A204.1 (cell line): ENCODE results near the gene XRCC5.

Experiments
- FAIRE-seq: peaks from 2 replicates; lab custom pipeline; 2012; peaks lifted over from hg19 to GRCh38; lab: Jason Lieb, UNC

The XRCC5 gene

GRCh38 chr2:216234106-216234505 is 125.0 kb downstream of the XRCC5 start:
- no peak for FAIRE-seq

- FAIRE-seq, result no peak
Observed at GRCh38 chr2:216235462-216235861, 126.3 kb downstream of the XRCC5 start.

DNA sequence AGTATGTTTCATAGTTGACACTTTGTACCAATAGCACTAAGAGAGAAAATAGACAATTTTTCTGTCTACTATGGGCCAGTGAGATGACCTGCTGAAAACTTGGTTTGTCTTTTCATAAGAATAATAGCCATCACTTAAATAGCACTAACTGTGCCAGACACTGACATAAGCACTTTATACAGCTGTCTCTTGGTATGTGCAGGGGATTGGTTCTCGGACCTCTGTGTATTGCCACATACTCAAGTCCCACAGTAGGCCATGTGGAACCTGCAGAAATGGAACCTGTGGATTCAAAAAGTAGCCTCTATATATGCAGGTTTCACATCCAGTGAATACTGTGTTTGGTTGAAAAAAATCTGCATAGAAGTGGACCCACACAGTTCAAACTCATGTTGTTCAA is 126.7 kb downstream of the XRCC5 start:
- FAIRE-seq, result no peak

- no peak for FAIRE-seq
Observed at GRCh38 chr2:216236486-216236885, 127.3 kb downstream of the XRCC5 start.

- no peak for FAIRE-seq
Observed at GRCh38 chr2:216242365-216242764, 133.2 kb downstream of the XRCC5 start.

- no peak for FAIRE-seq
Observed at GRCh38 chr2:216243026-216243425, 133.9 kb downstream of the XRCC5 start.

GRCh38 chr2:216245391-216245975 is 136.3 kb downstream of the XRCC5 start:
- FAIRE-seq, result no peak

DNA sequence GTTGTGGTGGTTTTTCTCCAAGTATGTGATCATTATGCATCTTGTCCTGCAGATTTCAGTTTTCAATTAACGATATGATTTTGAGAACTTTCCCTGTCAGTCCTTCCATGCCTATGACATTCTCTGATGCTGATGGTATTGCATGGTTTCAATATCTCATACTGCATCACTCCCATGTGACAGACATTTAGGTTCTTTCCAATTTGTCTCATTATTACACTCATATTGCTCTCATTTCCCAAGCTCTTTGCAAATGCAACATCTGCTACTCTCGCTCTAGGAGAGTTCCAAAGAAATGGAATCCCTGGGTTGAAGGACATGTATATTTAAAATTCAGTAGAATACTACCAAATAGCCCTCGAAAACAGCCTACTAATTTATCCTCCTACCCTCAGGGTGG is 137.6 kb downstream of the XRCC5 start:
- no peak for FAIRE-seq
